H9 (cell line): ENCODE data around the gene GABARAP. TPM values are rescaled to one million over a fixed set of nuclear protein-coding genes. Genes with fewer than 3 reads are reported as not detected.

Experiments used
- DNase-seq: peaks from one replicate; pipeline ENCODE4 v3.0.0-alpha.2; 2017
- H2AFZ ChIP-seq: one replicate; pipeline ENCODE4 v1.6.1; 2013; ENCODE audit warnings: mild to moderate bottlenecking, low read length, control low read depth, moderate library complexity
- H2AK5ac ChIP-seq: 2 replicates; pipeline ENCODE4 v1.6.1; 2013; ENCODE audit warnings: low read length, control low read depth, mixed read lengths; ENCODE audit not compliant: insufficient read length
- H2BK120ac ChIP-seq: one replicate; pipeline ENCODE4 v1.6.1; 2013; ENCODE audit warnings: low read depth, mild to moderate bottlenecking, low read length, control low read depth, inconsistent platforms; ENCODE audit not compliant: poor library complexity, severe bottlenecking
- H2BK12ac ChIP-seq: 2 replicates; pipeline ENCODE4 v1.6.1; 2013; ENCODE audit warnings: low read length, control low read depth, mixed read lengths, low read depth; ENCODE audit not compliant: insufficient read length
- H2BK15ac ChIP-seq: 2 replicates; pipeline ENCODE4 v1.6.1; 2013; ENCODE audit warnings: low read depth, low read length, control low read depth
- H2BK20ac ChIP-seq: one replicate; pipeline ENCODE4 v1.6.1; 2013; ENCODE audit warnings: low read depth, mild to moderate bottlenecking, low read length, control low read depth, inconsistent platforms; ENCODE audit not compliant: poor library complexity, severe bottlenecking
- H2BK5ac ChIP-seq: 2 replicates; pipeline ENCODE4 v1.6.1; 2013; ENCODE audit warnings: low read length, control low read depth, mixed read lengths; ENCODE audit not compliant: insufficient read length
- H3K14ac ChIP-seq: 2 replicates; pipeline ENCODE4 v1.6.1; 2013; ENCODE audit warnings: low read length, control low read depth; ENCODE audit not compliant: insufficient read depth
- H3K18ac ChIP-seq: 2 replicates; pipeline ENCODE4 v1.6.1; 2013; ENCODE audit warnings: low read depth, mild to moderate bottlenecking, mixed read lengths, low read length, control low read depth; ENCODE audit not compliant: insufficient read length
- H3K23ac ChIP-seq: 2 replicates; pipeline ENCODE4 v1.6.1; 2013; ENCODE audit warnings: low read length, control low read depth, mixed read lengths, low read depth; ENCODE audit not compliant: insufficient read length
- H3K23me2 ChIP-seq: 2 replicates; pipeline ENCODE4 v1.6.1; 2013; ENCODE audit warnings: low read depth, mild to moderate bottlenecking, mixed read lengths, low read length, control low read depth; ENCODE audit not compliant: insufficient read length, poor library complexity, severe bottlenecking
- H3K27ac ChIP-seq: 2 replicates; pipeline ENCODE4 v1.5.1; 2013; ENCODE audit warnings: low read length, control low read depth, mixed read lengths, low read depth; ENCODE audit not compliant: insufficient read length
- H3K27me3 ChIP-seq: 2 replicates; pipeline ENCODE4 v1.6.1; 2013; ENCODE audit warnings: low read length, control low read depth, inconsistent platforms; ENCODE audit not compliant: insufficient read depth
- H3K4ac ChIP-seq: 2 replicates; pipeline ENCODE4 v1.6.1; 2013; ENCODE audit warnings: low read depth, mild to moderate bottlenecking, control low read depth, inconsistent platforms, low read length, moderate library complexity
- H3K4me1 ChIP-seq: 2 replicates; pipeline ENCODE4 v1.6.1; 2013; ENCODE audit warnings: low read length, control low read depth, inconsistent platforms; ENCODE audit not compliant: insufficient read depth
- H3K4me2 ChIP-seq: 2 replicates; pipeline ENCODE4 v1.6.1; 2013; ENCODE audit warnings: low read length, control low read depth, mixed read lengths; ENCODE audit not compliant: insufficient read length, insufficient read depth
- H3K56ac ChIP-seq: 2 replicates; pipeline ENCODE4 v1.6.1; 2013; ENCODE audit warnings: low read depth, mild to moderate bottlenecking, mixed read lengths, low read length, control low read depth; ENCODE audit not compliant: insufficient read length
- H3K79me1 ChIP-seq: 2 replicates; pipeline ENCODE4 v1.6.1; 2013; ENCODE audit warnings: low read depth, mild to moderate bottlenecking, moderate library complexity, low read length, control low read depth, inconsistent platforms; ENCODE audit not compliant: insufficient read depth, poor library complexity, severe bottlenecking
- H3K79me2 ChIP-seq: 2 replicates; pipeline ENCODE4 v1.6.1; 2013; ENCODE audit warnings: low read length, control low read depth, inconsistent platforms; ENCODE audit not compliant: insufficient read depth
- H3K9ac ChIP-seq: 2 replicates; pipeline ENCODE4 v1.6.1; 2013; ENCODE audit warnings: low read length, control low read depth, mixed read lengths; ENCODE audit not compliant: insufficient read length; ENCODE audit errors: extremely low read depth
- H3K9me3 ChIP-seq: one replicate; pipeline ENCODE4 v1.6.1; 2013; ENCODE audit warnings: low read depth, low read length, inconsistent platforms; ENCODE audit not compliant: control insufficient read depth
- H3T11ph ChIP-seq: one replicate; pipeline ENCODE4 v1.6.1; 2013; ENCODE audit warnings: mild to moderate bottlenecking, low read length, control low read depth, inconsistent platforms
- H4K20me1 ChIP-seq: one replicate; pipeline ENCODE4 v1.6.1; 2013; ENCODE audit not compliant: control insufficient read depth, insufficient read length, insufficient read depth
- H4K5ac ChIP-seq: 2 replicates; pipeline ENCODE4 v1.6.1; 2013; ENCODE audit warnings: low read depth, mild to moderate bottlenecking, mixed read lengths, low read length, control low read depth; ENCODE audit not compliant: insufficient read length
- H4K8ac ChIP-seq: replicated peaks from 2 replicates; pipeline ENCODE4 v1.6.1; 2013; ENCODE audit warnings: low read length, control low read depth, mixed read lengths, low read depth; ENCODE audit not compliant: insufficient read length
- H4K91ac ChIP-seq: 2 replicates; pipeline ENCODE4 v1.6.1; 2013; ENCODE audit warnings: low read depth, mild to moderate bottlenecking, moderate library complexity, mixed read lengths, low read length, control low read depth; ENCODE audit not compliant: insufficient read length
- H3K27ac Mint-ChIP-seq, 3 experiments: 2 replicates in 2 of 3; 3 replicates in 1 of 3; pipeline ENCODE4 v1.8.0; 2020 to 2021; ENCODE audit warnings: mixed read lengths in 3 of 3, mild to moderate bottlenecking in 1 of 3, moderate library complexity in 1 of 3
- H3K27me3 Mint-ChIP-seq: 2 replicates; pipeline ENCODE4 v1.8.0; 2021; ENCODE audit warnings: low read depth, mild to moderate bottlenecking, moderate library complexity, mixed read lengths
- H3K36me3 Mint-ChIP-seq, 3 experiments: 2 replicates in 2 of 3; 3 replicates in 1 of 3; pipeline ENCODE4 v1.8.0; 2020 to 2021; ENCODE audit warnings: low read depth in 3 of 3, mixed read lengths in 3 of 3; ENCODE audit not compliant: insufficient read depth in 1 of 3
- H3K4me1 Mint-ChIP-seq, 2 experiments: 2 replicates each; pipeline ENCODE4 v1.8.0; 2020; ENCODE audit warnings: mixed read lengths in 2 of 2
- H3K4me3 Mint-ChIP-seq, 2 experiments: 2 replicates in 1 of 2; 3 replicates in 1 of 2; pipeline ENCODE4 v1.8.0; 2020 to 2021; ENCODE audit warnings: mild to moderate bottlenecking in 2 of 2, mixed read lengths in 2 of 2, moderate library complexity in 1 of 2
- H3K9me3 Mint-ChIP-seq, 2 experiments: 2 replicates in 1 of 2; 3 replicates in 1 of 2; pipeline ENCODE4 v1.8.0; 2020; ENCODE audit warnings: mild to moderate bottlenecking in 2 of 2, mixed read lengths in 2 of 2, moderate library complexity in 1 of 2
- WGBS: extraction: QIAGEN DNeasy Blood & Tissue Kit; methylation state at CpG from one replicate; pipeline ENCODE4 v1.1.7; 2013; ENCODE audit warnings: missing lambda C conversion rate, low lambda C conversion rate, mixed read lengths; ENCODE audit not compliant: insufficient read length; ENCODE audit errors: extremely low coverage; 5-methylcytosine and 5-hydroxymethylcytosine counted together
- total RNA-seq: library from RNA; stranded (reverse); gene quantifications from 2 replicates; pipeline ENCODE4 v1.2.1, GENCODE V29; 2021
- TF ChIP-seq, protein P1 (sequence below): fragments of 200-600 bp; sonication (generic); conservative IDR thresholded peaks from 3 replicates; pipeline ENCODE4 v1.8.0; 2021; ENCODE audit warnings: antibody characterized with exemption, mild to moderate bottlenecking

Gene GABARAP
- total RNA-seq, 1 experiment from 2014 or later: 261 TPM

DNA sequence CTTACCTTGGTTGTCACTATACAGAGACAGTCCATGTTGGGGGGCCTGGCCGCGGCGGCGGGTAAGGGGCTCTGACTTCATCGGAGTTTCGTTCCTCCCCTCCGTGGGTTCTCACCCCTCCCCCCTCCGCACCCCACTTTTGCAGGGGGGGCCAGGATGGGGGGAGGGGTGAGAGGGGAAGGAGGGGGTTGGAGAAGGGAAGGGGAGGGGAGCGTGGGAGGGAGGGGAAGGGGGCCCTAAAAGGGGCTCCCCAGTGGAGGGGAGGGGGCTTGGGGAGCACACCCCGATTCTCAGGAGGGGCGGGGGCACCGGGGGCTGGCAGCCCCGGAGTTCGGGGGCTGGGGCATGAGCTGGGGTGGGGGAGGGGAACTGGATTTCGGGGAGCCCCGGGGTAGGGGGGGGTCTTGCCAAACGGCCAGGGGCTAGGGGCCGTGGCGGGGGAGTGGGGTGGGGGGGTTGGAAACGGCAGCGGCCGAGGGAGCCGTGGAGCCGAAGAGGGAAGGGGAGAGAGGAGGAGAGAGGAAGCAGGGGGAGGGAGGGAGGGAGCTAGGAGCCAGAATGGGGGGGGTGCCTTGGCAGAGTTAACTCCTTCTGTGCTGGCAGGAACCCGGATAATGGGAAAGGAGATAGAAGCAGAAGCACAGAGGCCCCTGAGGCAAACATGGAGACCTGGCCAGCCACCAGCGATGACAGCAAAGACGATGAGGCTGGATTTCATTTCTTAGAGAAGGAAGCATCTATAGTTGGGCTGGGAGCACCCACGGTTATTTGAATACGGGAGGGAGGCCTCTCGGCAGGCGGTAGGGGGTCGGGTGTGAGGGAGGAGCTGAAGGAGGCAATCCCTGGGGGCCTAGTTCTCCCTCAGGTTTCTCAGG lies 24.9 kb downstream of the GABARAP start:
- Histone ChIP-seq H3K23ac (no peak overlapping the region), H3K56ac (no peak overlapping the region), H3K14ac (no peak overlapping the region), H3K79me1 (no peaks in the 10 kb centered on the region), H3K23me2 (peaks cover 23% of the 10 kb centered on the region), H3K18ac (no peak overlapping the region), H3T11ph (no peak overlapping the region), H3K9me3 (no peaks in the 10 kb centered on the region), H3K79me2 (no peaks in the 10 kb centered on the region), H3K27me3 (no peaks in the 10 kb centered on the region), H2BK15ac (no peak overlapping the region), H3K4ac (no peak overlapping the region), H4K8ac (no peak overlapping the region), H2BK12ac (no peak overlapping the region), H2AFZ (no peak overlapping the region), H3K4me1 (no peaks in the 10 kb centered on the region; the same call in 1 of the 2 replicates), H4K20me1 (no peaks in the 10 kb centered on the region), H4K5ac (no peak overlapping the region), H3K9ac (no peak overlapping the region), H3K27ac (no peak overlapping the region), H2BK20ac (no peak overlapping the region), H4K91ac (no peak overlapping the region), H2BK5ac (no peak overlapping the region), H2BK120ac (no peak overlapping the region), H2AK5ac (no peak overlapping the region), H3K4me2 (peak overlapping the region; percentile 87)
- Mint-ChIP-seq H3K4me3 (peak overlapping the region; percentile 95 to 97), H3K9me3 (no peaks in the 10 kb centered on the region; a peak in 1 of 5 replicates), H3K36me3 (peaks cover 8 to 21% (median 13%) of the 10 kb centered on the region in 3 experiments; a peak in 6 of 7 replicates), H3K27ac (peak overlapping the region in 2 of 3 experiments; percentile 77 to 86; a peak in 3 of 7 replicates), H3K27me3 (no peaks in the 10 kb centered on the region; the same call in none of the 2 replicates), H3K4me1 (peaks cover 62% of the 10 kb centered on the region in 2 experiments)
- TF ChIP-seq, protein P1, sequence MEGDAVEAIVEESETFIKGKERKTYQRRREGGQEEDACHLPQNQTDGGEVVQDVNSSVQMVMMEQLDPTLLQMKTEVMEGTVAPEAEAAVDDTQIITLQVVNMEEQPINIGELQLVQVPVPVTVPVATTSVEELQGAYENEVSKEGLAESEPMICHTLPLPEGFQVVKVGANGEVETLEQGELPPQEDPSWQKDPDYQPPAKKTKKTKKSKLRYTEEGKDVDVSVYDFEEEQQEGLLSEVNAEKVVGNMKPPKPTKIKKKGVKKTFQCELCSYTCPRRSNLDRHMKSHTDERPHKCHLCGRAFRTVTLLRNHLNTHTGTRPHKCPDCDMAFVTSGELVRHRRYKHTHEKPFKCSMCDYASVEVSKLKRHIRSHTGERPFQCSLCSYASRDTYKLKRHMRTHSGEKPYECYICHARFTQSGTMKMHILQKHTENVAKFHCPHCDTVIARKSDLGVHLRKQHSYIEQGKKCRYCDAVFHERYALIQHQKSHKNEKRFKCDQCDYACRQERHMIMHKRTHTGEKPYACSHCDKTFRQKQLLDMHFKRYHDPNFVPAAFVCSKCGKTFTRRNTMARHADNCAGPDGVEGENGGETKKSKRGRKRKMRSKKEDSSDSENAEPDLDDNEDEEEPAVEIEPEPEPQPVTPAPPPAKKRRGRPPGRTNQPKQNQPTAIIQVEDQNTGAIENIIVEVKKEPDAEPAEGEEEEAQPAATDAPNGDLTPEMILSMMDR: no peak
- DNase-seq: peak; percentile 75
- no CpG with 5 or more reads among the region's 32 CpGs for WGBS
